Gastrocnemius medialis (tissue), 4 donors: Measurements from ENCODE around the gene VWA1.
"Not testable (repeated sequence)": the region's sequence is repeated elsewhere in the genome, so short reads cannot be mapped to it uniquely, and the experiment has no call there.

Experiments used
- CTCF ChIP-seq, 5 experiments: fragments of 450-650 bp in 3 of 5; fragments of 200-600 bp in 2 of 5; sonication (generic) in 2 of 5; IDR thresholded peaks in 4 of 5; conservative IDR thresholded peaks in 1 of 5; 1 replicate in 4 of 5; 2 replicates in 1 of 5; pipeline ENCODE4 v1.5.1; 2016 to 2019; ENCODE audit warnings: antibody characterized with exemption in 5 of 5, mild to moderate bottlenecking in 3 of 5, moderate library complexity in 3 of 5
- POLR2A ChIP-seq, 2 donors: fragments of 450-650 bp; IDR thresholded peaks; one replicate each; pipeline ENCODE4 v1.6.1; 2017; ENCODE audit warnings: antibody characterized with exemption in 2 of 2, mild to moderate bottlenecking in 2 of 2, moderate library complexity in 2 of 2

GRCh38 chr1:1428967-1429366 is 6.5 kb upstream of the VWA1 start:
- TF ChIP-seq CTCF (IDR thresholded peaks at IDR 0.05 in 4 of 5, conservative IDR thresholded peaks at IDR 0.05 in 1 of 5); POLR2A (IDR thresholded peaks at IDR 0.05): not testable (repeated sequence)
